HFF-Myc (cell line): Measurements from ENCODE around the gene ATP23.
A peak's percentile ranks its signal among the peaks of the same experiment; 100 is the strongest.

Source experiments
- DNase-seq: peaks from one replicate; pipeline ENCODE4 v3.0.0-alpha.2; 2011; ENCODE audit warnings: low read depth; ENCODE audit errors: extremely low read depth
- H3K4me3 ChIP-seq: replicated peaks from 2 replicates; pipeline ENCODE4 v1.5.1; 2011; ENCODE audit warnings: low read depth, mild to moderate bottlenecking, control low read depth, low read length
- CTCF ChIP-seq: IDR thresholded peaks from 2 replicates; pipeline ENCODE4 v1.5.1; 2012; ENCODE audit warnings: mild to moderate bottlenecking, low read depth, low read length, control low read depth; ENCODE audit errors: missing control alignments

The ATP23 gene

GRCh38 chr12:57904426-57904825 lies 36.9 kb upstream of the ATP23 start:
- TF ChIP-seq CTCF = no peak
- DNase-seq = no peak
- no peak overlapping the region for H3K4me3 ChIP-seq

- peak; percentile 100 for TF ChIP-seq CTCF
- no peak overlapping the region for H3K4me3 ChIP-seq
- peak; percentile 81 for DNase-seq
Measured at GRCh38 chr12:57904848-57905811, 36.2 kb upstream of the ATP23 start.

GRCh38 chr12:57905812-57906475 lies 35.4 kb upstream of the ATP23 start:
- no peak for TF ChIP-seq CTCF
- no peak overlapping the region for H3K4me3 ChIP-seq
- DNase-seq = no peak

- TF ChIP-seq CTCF = no peak
- no peak for DNase-seq
- H3K4me3 ChIP-seq = no peak overlapping the region
Measured at GRCh38 chr12:57906821-57907220, 34.5 kb upstream of the ATP23 start.

- no peak overlapping the region for H3K4me3 ChIP-seq
- no peak for DNase-seq
- TF ChIP-seq CTCF = no peak
Measured at GRCh38 chr12:57907281-57907680, 34.1 kb upstream of the ATP23 start.

GRCh38 chr12:57908511-57908910 lies 32.9 kb upstream of the ATP23 start:
- no peak overlapping the region for H3K4me3 ChIP-seq
- TF ChIP-seq CTCF = no peak
- no peak for DNase-seq
